Measurements from ENCODE around the gene OSBP2.

The OSBP2 gene

DNA sequence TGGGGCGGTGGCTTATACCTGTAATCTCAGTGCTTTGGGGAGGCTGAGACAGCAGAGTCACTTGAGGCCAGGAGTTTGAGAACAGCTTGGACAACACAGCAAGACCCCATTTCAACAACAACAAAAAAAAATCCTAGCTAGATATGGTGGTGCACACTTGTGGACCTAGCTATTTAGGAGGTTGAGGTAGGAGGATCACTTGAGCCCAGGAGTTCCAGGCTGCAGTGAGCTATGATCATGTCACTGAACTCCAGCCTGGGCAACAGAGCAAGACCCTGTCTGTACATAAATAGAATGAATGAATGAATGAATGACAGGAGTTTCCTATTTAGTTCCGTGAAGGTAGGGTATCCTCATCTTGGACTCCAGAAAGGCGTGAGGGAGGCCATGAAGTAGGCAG, 107.0 kb downstream of the OSBP2 start:
- TF ChIP-seq POLR2AphosphoS5 (IDR thresholded peaks at IDR 0.05; ENCODE audit: low read depth, low read length) (no peak), FOXP2 (optimal IDR thresholded peaks at IDR 0.05; ENCODE audit: borderline replicate concordance, extremely low read depth, extremely low read length, insufficient read depth) (no peak), SIN3A (IDR thresholded peaks at IDR 0.05; ENCODE audit: borderline replicate concordance, insufficient read depth, low read length) (no peak), TAF1 (IDR thresholded peaks at IDR 0.05; ENCODE audit: borderline replicate concordance, insufficient read depth, low read length) (no peak)
- TF ChIP-seq, protein P1, sequence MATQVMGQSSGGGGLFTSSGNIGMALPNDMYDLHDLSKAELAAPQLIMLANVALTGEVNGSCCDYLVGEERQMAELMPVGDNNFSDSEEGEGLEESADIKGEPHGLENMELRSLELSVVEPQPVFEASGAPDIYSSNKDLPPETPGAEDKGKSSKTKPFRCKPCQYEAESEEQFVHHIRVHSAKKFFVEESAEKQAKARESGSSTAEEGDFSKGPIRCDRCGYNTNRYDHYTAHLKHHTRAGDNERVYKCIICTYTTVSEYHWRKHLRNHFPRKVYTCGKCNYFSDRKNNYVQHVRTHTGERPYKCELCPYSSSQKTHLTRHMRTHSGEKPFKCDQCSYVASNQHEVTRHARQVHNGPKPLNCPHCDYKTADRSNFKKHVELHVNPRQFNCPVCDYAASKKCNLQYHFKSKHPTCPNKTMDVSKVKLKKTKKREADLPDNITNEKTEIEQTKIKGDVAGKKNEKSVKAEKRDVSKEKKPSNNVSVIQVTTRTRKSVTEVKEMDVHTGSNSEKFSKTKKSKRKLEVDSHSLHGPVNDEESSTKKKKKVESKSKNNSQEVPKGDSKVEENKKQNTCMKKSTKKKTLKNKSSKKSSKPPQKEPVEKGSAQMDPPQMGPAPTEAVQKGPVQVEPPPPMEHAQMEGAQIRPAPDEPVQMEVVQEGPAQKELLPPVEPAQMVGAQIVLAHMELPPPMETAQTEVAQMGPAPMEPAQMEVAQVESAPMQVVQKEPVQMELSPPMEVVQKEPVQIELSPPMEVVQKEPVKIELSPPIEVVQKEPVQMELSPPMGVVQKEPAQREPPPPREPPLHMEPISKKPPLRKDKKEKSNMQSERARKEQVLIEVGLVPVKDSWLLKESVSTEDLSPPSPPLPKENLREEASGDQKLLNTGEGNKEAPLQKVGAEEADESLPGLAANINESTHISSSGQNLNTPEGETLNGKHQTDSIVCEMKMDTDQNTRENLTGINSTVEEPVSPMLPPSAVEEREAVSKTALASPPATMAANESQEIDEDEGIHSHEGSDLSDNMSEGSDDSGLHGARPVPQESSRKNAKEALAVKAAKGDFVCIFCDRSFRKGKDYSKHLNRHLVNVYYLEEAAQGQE (IDR thresholded peaks at IDR 0.05; ENCODE audit: insufficient read depth in 1 of 2, low read depth in 2 of 2, low read length in 2 of 2): no peak

DNA sequence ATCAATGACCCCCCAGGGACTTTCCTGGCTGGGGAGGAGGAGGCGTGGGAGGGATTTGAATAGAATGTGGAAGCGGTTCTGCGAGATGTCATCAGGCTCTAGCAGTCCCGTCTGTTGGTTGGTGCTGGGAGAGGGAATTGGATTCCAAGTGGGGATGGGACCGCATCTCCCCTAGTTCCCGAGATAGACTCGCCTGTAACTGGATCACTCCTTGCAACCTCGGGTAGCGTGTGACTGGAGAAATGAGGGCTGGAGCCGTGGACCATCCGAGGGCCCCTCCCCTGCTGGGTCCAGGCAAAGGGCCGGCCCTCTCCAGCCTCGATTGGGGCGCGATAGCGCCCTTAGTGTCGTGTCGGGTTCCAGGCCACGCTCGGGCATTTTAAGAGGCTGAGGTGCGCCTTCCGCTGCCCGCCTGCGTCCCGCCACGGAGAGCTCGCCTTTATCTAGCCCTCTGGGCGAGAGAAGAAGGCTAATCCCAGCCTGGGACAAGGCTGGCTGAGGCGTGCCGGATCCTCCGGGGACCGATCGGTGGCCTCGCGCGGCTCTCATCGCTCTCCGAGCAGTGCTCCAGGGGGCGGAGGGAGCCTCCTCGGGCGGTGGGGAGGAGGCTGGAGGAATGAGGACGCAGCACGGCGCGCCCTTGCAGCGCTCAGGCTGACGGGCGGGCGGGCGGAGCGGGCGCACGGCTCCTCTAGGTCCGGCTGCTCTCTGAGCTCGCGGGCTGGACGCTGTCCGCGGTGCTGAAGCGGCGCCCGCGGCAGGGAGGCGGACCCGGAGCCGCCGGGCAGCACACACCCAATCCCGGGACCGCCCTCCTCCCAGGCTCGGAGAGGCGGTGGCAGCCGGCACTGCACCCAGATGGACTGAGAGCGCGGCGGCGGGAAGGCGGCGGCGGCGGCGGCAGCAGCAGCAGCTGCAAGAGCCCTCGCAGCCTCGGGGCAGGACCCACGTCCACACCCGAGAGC, 107.8 kb downstream of the OSBP2 start:
- TF ChIP-seq, protein P1 (IDR thresholded peaks at IDR 0.05; ENCODE audit: insufficient read depth in 1 of 2, low read depth in 2 of 2, low read length in 2 of 2): peak; percentile 97 to 99
- TF ChIP-seq POLR2AphosphoS5 (IDR thresholded peaks at IDR 0.05; ENCODE audit: low read depth, low read length): no peak
- peak; percentile 92 for TF ChIP-seq FOXP2 (optimal IDR thresholded peaks at IDR 0.05; ENCODE audit: borderline replicate concordance, extremely low read depth, extremely low read length, insufficient read depth)
- TF ChIP-seq TAF1 (IDR thresholded peaks at IDR 0.05; ENCODE audit: borderline replicate concordance, insufficient read depth, low read length): no peak
- peak; percentile 99 for TF ChIP-seq SIN3A (IDR thresholded peaks at IDR 0.05; ENCODE audit: borderline replicate concordance, insufficient read depth, low read length)

DNA sequence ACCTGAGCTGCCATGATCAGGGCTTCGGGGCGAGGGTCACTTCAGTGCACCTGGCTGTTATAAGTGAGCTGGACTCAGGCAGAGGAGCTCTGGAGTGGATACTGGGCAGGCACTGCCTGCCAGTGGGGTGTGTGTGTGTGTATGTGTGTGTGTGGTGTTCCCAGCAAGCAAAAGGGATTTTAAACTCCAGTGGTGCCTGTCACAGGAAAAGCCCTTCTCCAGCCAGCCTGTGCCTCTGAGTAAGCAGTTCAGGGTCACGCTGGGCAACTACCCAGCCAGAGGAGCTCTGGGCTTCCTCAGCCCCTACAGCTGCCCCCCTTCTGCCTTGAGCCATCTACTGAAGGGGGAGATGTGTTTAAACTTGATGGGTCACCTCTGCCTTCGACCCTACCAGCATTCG, 109.0 kb downstream of the OSBP2 start:
- TF ChIP-seq FOXP2 (optimal IDR thresholded peaks at IDR 0.05; ENCODE audit: borderline replicate concordance, extremely low read depth, extremely low read length, insufficient read depth) (no peak), SIN3A (IDR thresholded peaks at IDR 0.05; ENCODE audit: borderline replicate concordance, insufficient read depth, low read length) (no peak), POLR2AphosphoS5 (IDR thresholded peaks at IDR 0.05; ENCODE audit: low read depth, low read length) (no peak), TAF1 (IDR thresholded peaks at IDR 0.05; ENCODE audit: borderline replicate concordance, insufficient read depth, low read length) (no peak)
- TF ChIP-seq, protein P1 (IDR thresholded peaks at IDR 0.05; ENCODE audit: insufficient read depth in 1 of 2, low read depth in 2 of 2, low read length in 2 of 2): no peak

DNA sequence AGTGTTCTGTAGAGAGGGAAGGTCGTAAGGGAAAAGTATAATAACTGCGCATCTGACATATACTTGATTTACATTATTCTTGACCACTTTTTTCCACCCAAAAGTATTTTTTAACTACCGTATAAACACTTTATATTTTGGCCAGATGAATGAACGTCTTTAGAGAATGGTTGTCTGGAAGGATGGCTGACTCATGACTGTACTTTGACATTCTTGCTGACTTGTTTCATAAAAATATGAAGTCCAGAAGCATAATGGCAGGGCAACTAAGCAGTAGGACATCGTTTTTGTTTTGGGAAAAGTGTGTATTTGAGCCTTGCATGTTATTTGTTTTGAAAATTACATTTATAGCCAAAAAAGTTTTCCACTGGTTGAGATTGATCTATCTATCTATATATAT, 110.0 kb downstream of the OSBP2 start:
- TF ChIP-seq TAF1 (IDR thresholded peaks at IDR 0.05; ENCODE audit: borderline replicate concordance, insufficient read depth, low read length) (no peak), POLR2AphosphoS5 (IDR thresholded peaks at IDR 0.05; ENCODE audit: low read depth, low read length) (no peak), SIN3A (IDR thresholded peaks at IDR 0.05; ENCODE audit: borderline replicate concordance, insufficient read depth, low read length) (no peak), FOXP2 (optimal IDR thresholded peaks at IDR 0.05; ENCODE audit: borderline replicate concordance, extremely low read depth, extremely low read length, insufficient read depth) (no peak)
- TF ChIP-seq, protein P1 (IDR thresholded peaks at IDR 0.05; ENCODE audit: insufficient read depth in 1 of 2, low read depth in 2 of 2, low read length in 2 of 2): no peak

All from PFSK-1 (cell line).